B cell (primary cell): ENCODE results near the gene FMN2. TPM values are rescaled to one million over a fixed set of nuclear protein-coding genes. Genes with fewer than 3 reads are reported as not detected.

Experiments used
- ATAC-seq: fragments of 200-7000 bp; cut with Tn5 transposase; one replicate; pipeline ENCODE4 v1.10.0; 2021; ENCODE audit warnings: low read depth, mild to moderate bottlenecking, moderate number of reproducible peaks, moderate library complexity
- CTCF ChIA-PET: fragments of 350-600 bp; sonication (Branson Sonifier 250); formaldehyde crosslinking; loops from one replicate; lab custom pipeline; 2021; ENCODE audit warnings: antibody characterized with exemption, inconsistent platforms; lab: Charles Lee
- POLR2A ChIA-PET: fragments of 350-600 bp; sonication (Branson Sonifier 250); formaldehyde crosslinking; loops from one replicate; lab custom pipeline; 2021; ENCODE audit warnings: antibody characterized with exemption; lab: Charles Lee
- DNase-seq: peaks from one replicate; pipeline ENCODE4 v3.0.0; 2013
- H2AFZ ChIP-seq: 2 replicates; pipeline ENCODE4 v1.6.1; 2012; ENCODE audit warnings: mild to moderate bottlenecking, low read depth, low read length; ENCODE audit not compliant: insufficient read depth, poor library complexity, severe bottlenecking
- H3K27ac ChIP-seq, 2 donors: 1 replicate in 1 of 2; 2 replicates in 1 of 2; pipeline ENCODE4 v1.5.1; 2012 to 2013; ENCODE audit warnings: low read length in 2 of 2, mild to moderate bottlenecking in 2 of 2, moderate library complexity in 1 of 2
- H3K27me3 ChIP-seq, 4 experiments: fragments of 200-600 bp in 1 of 4; sonication (generic) in 1 of 4; replicated peaks in 1 of 4; 1 replicate in 2 of 4; 2 replicates in 2 of 4; pipeline versions ENCODE4 v1.6.1 to v1.7.0; 2013 to 2016; ENCODE audit warnings: low read length in 3 of 4, mild to moderate bottlenecking in 2 of 4, mixed read lengths in 1 of 4, moderate library complexity in 1 of 4; ENCODE audit not compliant: insufficient read depth in 4 of 4, control insufficient read depth in 3 of 4; ENCODE audit errors: control extremely low read depth in 1 of 4
- H3K36me3 ChIP-seq, 2 experiments: replicated peaks in 1 of 2; 1 replicate in 1 of 2; 2 replicates in 1 of 2; pipeline versions ENCODE4 v1.6.1 to v1.7.1; 2013; ENCODE audit warnings: low read length in 1 of 2; ENCODE audit not compliant: insufficient read depth in 2 of 2, control insufficient read depth in 1 of 2; ENCODE audit errors: control extremely low read depth in 1 of 2, extremely low read depth in 1 of 2
- H3K4me1 ChIP-seq, 2 donors: fragments of 200-600 bp in 1 of 2; sonication (generic) in 1 of 2; 1 replicate in 1 of 2; 2 replicates in 1 of 2; pipeline versions ENCODE4 v1.5.1 to v1.6.1; 2013 to 2017; ENCODE audit warnings: low read length in 2 of 2; ENCODE audit not compliant: control insufficient read depth in 2 of 2, insufficient read depth in 2 of 2
- H3K4me2 ChIP-seq: replicated peaks from 2 replicates; pipeline ENCODE3; 2012; ENCODE audit warnings: mild to moderate bottlenecking, low read depth, low read length; ENCODE audit not compliant: poor library complexity, severe bottlenecking
- H3K4me3 ChIP-seq, 5 experiments: fragments of 200-600 bp in 1 of 5; sonication (generic) in 1 of 5; 1 replicate in 3 of 5; 2 replicates in 2 of 5; pipeline versions ENCODE4 v1.5.1 to v1.7.0; 2011 to 2016; ENCODE audit warnings: low read length in 4 of 5, mild to moderate bottlenecking in 4 of 5, low read depth in 2 of 5, control low read depth in 1 of 5, moderate library complexity in 1 of 5; ENCODE audit not compliant: insufficient read depth in 1 of 5; ENCODE audit errors: control extremely low read depth in 1 of 5, extremely low read depth in 1 of 5
- H3K79me2 ChIP-seq: fragments of 200-600 bp; sonication (generic); one replicate; pipeline ENCODE4 v1.6.0; 2016; ENCODE audit warnings: low read length; ENCODE audit not compliant: control insufficient read depth, insufficient read depth
- H3K9ac ChIP-seq: fragments of 200-600 bp; sonication (generic); 2 replicates; pipeline ENCODE4 v1.6.1; 2017; ENCODE audit warnings: mild to moderate bottlenecking, low read length, moderate library complexity
- H3K9me3 ChIP-seq, 3 donors: one replicate each; pipeline versions ENCODE4 v1.6.1 to v1.7.1; 2013; ENCODE audit warnings: low read length in 2 of 3; ENCODE audit not compliant: control insufficient read depth in 2 of 3, insufficient read depth in 1 of 3; ENCODE audit errors: control extremely low read depth in 1 of 3
- H4K20me1 ChIP-seq: 2 replicates; pipeline ENCODE4 v1.6.0; 2012; ENCODE audit warnings: mild to moderate bottlenecking, low read length; ENCODE audit not compliant: insufficient read depth, control insufficient read depth, poor library complexity, severe bottlenecking
- H3K27ac Mint-ChIP-seq: one replicate; pipeline ENCODE4 v1.8.0; 2021; ENCODE audit warnings: mixed read lengths
- H3K27me3 Mint-ChIP-seq: one replicate; pipeline ENCODE4 v1.8.0; 2021; ENCODE audit warnings: mixed read lengths
- H3K4me1 Mint-ChIP-seq: one replicate; pipeline ENCODE4 v1.8.0; 2021; ENCODE audit warnings: mixed read lengths
- H3K4me3 Mint-ChIP-seq: one replicate; pipeline ENCODE4 v1.8.0; 2021; ENCODE audit warnings: mixed read lengths
- H3K9me3 Mint-ChIP-seq: one replicate; pipeline ENCODE4 v1.8.0; 2022; ENCODE audit warnings: mixed read lengths; ENCODE audit not compliant: insufficient read depth
- CTCF ChIP-seq: fragments of 200-600 bp; IDR thresholded peaks from one replicate; pipeline ENCODE4 v1.8.0; 2022; ENCODE audit warnings: antibody characterized with exemption, mild to moderate bottlenecking
- EZH2 ChIP-seq: IDR thresholded peaks from 2 replicates; pipeline ENCODE4 v1.6.1; 2012; ENCODE audit warnings: borderline replicate concordance, low read depth, mild to moderate bottlenecking, moderate library complexity, low read length; ENCODE audit not compliant: insufficient read depth, poor library complexity, severe bottlenecking
- WGBS: methylation state at CpG from one replicate; pipeline ENCODE4 v1.1.5; 2013; ENCODE audit warnings: missing lambda C conversion rate; ENCODE audit not compliant: insufficient coverage; 5-methylcytosine and 5-hydroxymethylcytosine counted together
- intact Hi-C: fragments of 100-400 bp; cut with micrococcal nuclease; formaldehyde crosslinking; loops from one replicate; pipeline ENCODE4 v1.10.0; 2022
- polyA plus RNA-seq: library from polyadenylated mRNA; depleted of rRNA; stranded (reverse); fragments of >200 nt; gene quantifications from 2 replicates; pipeline ENCODE4 v1.2.3, GENCODE V29; 2012
- total RNA-seq, 2 donors: library from RNA; stranded (reverse); fragments of 120-200 nt in 1 of 2; gene quantifications; 1 replicate in 1 of 2; 2 replicates in 1 of 2; pipeline versions ENCODE4 v1.2.3 to v1.2.4, GENCODE V29; 2013 to 2022

FMN2 gene
- total and polyA plus RNA-seq, 2 donors (not counting 1 experiment from before 2014, with no cell fraction given): not detected

- POLR2A ChIA-PET: no interaction called here
- WGBS: no CpG with 5 or more reads among the region's 3 CpGs
Measured at GRCh38 chr1:240312872-240313271, 221.2 kb downstream of the FMN2 start.

More at GRCh38 chr1:240312872-240313271, 221.2 kb downstream of the FMN2 start:
- TF ChIP-seq EZH2 (no peak), CTCF (no peak)
- H3K36me3 ChIP-seq: no peaks in the 10 kb centered on the region
- no peaks in the 10 kb centered on the region for H3K4me1 Mint-ChIP-seq
- H3K4me3 ChIP-seq: no peak overlapping the region
- H3K4me3 Mint-ChIP-seq: no peak overlapping the region
- no peak overlapping the region for H3K9ac ChIP-seq
- ATAC-seq (no peak), DNase-seq (no peak)
- no peak overlapping the region for H2AFZ ChIP-seq
- peaks cover 0 to 7% (median 0%) of the 10 kb centered on the region in 3 donors for H3K9me3 ChIP-seq
- H3K9me3 Mint-ChIP-seq: no peaks in the 10 kb centered on the region
- no peaks in the 10 kb centered on the region for H4K20me1 ChIP-seq
- intact Hi-C loops: no loop called here
- no peak overlapping the region for H3K27ac Mint-ChIP-seq
- CTCF ChIA-PET: no interaction called here
- no peaks in the 10 kb centered on the region for H3K4me1 ChIP-seq
- no peaks in the 10 kb centered on the region for H3K27me3 Mint-ChIP-seq
- no peak overlapping the region for H3K4me2 ChIP-seq
- H3K79me2 ChIP-seq: no peaks in the 10 kb centered on the region
- no peak overlapping the region for H3K27ac ChIP-seq
- no peaks in the 10 kb centered on the region for H3K27me3 ChIP-seq
